CD4-positive, alpha-beta T cell treated with Interleukin-21 for 1 hour (primary cell): Measurements from ENCODE around the gene TSLP.

Source experiments
- DNase-seq: peaks from one replicate; pipeline ENCODE4 v3.0.0-alpha.2; 2020

The TSLP gene

DNA sequence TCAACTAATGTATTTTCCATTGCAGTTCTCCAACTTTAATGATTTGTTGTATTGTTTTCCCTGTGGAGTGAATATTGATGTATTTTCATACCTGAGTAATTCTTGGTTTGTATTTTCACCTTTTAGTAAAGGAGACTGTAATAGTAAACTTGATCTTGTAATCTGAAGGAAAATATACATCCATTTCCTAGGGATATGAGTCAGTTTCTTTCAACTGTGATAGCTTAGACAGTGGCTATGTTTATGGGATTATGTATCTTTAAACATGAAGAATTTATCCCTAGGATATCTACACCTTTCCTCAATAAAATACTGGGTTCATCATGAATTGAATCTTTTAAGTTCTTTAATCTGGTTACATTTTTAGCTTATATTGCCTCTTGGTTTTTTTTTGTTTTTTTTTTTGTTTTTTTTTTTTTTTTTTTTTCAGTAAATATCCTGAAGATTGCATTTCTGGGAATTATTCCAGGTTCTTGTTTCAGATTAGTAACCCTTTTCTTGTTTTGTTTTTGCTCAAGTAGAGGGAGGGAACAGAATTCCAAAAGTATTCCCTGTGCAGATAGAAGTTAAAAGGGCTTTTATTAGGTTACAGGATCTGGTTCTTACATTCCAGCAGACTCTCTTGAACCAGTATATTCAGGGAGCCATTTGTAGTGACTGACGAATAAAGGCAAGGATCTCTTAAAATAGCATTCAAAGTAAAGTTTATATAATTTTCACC lies 27.7 kb downstream of the TSLP start:
- no peak for DNase-seq

DNA sequence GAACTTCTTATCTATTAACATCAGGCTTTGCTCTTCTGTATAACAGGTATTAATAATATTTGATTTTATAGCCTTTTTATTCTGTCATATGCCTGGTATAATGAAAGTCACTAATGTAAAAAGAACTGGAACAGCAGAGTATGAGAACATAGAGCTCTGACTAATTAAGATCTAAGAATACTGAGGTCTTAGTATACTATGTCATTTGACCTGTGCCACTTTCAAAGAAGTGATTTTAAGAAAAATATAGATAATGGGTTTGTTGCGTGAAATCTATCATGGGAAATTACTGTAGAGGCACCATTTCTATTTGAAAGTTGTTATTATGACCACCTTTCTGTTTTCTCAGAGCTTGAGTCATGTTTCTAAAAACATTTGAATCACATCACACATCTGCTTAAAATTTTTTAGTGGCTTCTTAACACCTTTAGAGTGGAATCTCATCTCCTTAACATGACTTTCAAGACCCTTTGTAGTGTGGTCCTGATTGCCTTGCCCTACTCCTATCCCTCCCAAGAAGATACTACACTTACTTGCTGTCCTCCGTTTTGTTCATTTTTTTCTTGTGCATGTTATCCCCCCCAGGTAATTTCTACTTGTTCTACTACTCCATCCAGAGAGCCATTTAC lies 34.9 kb downstream of the TSLP start:
- DNase-seq = no peak

DNA sequence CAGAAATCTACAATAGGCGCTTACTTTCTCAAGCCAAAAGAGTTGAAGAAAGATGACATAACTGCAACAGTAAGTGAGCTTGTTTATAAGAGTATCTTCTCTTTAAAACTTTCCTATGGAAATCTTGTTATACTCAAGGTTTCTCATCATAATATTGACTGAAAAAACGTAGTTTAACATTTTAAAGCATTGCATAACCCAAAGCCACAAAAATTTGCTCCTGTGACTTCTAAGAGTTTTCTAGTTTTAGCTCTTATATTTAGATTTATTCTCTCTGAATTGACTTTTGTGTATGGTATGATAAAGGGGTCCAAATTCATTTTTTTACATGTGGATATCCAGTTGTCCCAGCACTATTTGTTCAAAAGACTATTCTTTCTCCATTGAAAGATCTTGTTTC lies 35.9 kb downstream of the TSLP start:
- no peak for DNase-seq

DNA sequence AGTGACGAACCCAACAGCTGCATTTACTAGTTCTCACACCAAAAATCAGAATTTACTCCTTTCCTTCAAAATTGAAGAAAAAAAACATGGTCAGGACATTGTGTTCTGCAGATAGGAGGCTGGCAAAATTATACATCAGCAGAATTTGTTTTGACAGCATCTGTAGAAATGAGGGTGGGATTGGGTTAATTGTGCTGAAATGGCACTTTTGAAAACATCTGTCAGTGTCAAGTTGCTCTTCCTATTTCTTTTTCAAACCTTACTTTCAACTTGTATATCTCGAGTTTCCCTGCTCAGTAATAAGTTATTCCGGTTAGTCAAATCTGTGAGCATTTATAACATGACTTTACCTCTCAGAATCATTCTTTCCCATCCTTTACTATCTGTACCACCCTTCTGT lies 40.4 kb downstream of the TSLP start:
- no peak for DNase-seq

DNA sequence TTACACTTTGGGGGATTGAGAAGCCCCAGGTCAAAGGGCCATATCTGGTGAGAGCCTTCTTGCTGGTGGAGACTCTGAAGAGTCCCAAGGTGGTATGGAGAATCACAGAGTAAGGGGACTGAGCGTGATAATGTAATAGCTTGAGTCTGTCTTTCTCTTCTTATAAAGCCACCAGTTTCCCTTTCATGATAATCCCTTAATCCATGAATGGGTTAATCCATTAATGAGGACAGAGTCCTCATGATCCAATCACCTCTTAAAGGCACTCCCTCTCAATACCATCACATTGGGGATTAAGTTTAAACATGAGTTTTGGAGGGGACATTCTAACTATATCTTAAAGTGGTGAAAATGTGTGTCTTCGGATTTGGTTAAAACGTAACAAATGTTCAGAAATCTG lies 42.2 kb downstream of the TSLP start:
- no peak for DNase-seq

DNA sequence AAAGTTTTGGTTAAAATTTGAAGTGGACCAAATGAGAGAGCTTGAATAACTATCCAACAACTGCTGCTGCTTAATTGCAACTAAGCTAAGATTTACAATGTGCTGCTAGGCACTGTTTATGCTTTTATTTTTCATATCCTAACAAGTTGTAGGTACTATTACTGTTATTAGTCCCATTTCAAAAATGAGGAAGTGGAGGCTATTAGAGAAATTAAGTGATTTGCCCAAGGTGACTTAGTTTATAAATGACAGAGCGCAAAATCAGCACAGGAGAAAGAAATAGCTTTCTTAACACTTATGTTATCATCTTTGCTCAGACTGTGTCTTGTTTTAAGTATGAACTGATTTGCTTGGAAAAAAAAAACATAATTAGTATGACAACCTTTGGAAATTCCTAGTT lies 43.7 kb downstream of the TSLP start:
- no peak for DNase-seq

DNA sequence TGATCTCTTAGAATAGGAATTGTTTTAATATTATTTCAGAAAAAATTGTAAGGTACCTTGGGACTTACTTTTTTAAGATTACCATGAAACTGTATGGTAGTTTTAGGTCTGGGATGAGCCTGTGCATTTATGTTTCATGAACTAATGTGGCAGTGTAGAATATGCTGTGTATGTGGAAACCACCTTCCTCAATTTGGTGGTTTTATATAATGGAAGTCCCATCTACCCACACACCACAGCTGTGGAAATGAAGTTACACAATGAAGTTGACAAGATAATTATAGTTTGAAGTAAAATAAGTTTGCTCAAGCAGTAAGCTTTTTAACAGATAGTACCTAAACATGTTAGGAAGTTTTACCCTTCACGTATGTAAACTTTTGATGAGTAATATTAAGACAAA lies 45.0 kb downstream of the TSLP start:
- DNase-seq = no peak

DNA sequence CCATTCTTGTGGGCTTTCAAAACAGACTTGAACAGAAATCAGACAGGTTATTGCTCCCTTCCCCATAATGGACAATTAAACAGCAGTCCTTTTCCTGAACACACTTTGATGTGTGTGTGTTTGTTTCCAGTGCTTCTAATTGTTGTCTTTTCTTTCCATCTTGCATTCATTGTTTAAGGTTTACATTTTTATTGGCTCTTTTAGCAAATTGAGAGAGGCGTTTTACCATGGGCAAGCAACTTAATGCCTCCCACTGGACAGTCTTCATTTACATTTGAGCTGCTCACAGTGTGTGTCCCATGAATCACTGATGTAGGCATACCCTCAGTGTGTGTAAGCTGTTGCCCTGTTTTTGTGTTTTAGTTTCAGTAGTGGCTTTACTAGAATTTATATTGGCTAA lies 45.6 kb downstream of the TSLP start:
- DNase-seq = no peak

DNA sequence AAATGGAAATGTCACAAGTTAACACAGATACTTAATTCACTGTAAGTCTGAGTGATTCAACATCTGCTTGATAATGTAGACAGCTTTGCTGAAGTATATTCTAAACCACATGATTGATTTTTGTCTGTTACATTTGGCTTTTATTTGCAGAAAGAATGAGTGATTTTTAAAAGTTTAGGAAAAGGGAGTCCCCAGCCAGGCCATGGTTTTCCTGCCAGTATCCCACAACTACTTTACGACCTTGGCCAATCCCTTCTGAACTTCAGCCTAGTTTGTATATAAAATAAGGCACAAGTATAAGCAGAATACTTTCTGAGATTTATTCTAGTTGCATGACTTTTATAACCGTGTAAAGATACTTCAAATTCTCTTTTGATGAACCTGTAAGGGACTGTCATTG lies 47.7 kb downstream of the TSLP start:
- no peak for DNase-seq

DNA sequence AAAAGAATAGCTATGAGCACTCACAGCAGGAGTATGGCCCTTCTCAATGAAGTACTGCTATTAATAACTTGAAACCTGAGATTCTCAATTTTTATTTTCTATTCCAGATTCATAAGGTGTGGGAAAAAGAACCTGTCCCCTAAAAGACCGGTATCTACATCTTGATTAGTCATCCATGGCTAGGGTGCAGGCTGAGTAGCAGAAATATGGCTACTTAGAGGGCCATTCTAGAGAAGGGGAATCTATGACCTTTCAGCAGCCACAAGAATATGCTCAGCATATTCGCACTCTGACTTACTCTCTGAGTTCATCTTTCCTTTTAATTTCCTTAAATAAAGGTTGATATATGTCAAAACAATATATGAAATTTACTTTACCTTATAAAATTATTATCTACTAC lies 48.3 kb downstream of the TSLP start:
- no peak for DNase-seq

DNA sequence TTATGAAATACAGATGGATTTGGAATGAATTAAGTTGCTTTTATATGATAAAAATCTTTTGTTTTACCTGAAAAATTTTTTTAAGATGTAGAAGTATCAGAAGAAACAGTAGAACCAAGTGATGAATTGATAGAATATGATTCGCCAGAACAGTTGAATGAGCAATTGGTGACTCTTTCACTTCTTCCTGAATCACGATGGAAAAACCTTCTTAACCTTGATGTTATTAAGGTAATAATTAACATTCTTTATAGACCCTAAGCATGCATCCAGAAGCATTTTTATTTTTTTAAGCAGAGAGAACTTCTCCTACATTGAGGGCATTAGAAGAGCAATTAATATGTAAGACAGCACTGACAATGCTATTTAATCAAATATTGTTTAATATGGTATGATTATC lies 49.4 kb downstream of the TSLP start:
- DNase-seq = no peak

DNA sequence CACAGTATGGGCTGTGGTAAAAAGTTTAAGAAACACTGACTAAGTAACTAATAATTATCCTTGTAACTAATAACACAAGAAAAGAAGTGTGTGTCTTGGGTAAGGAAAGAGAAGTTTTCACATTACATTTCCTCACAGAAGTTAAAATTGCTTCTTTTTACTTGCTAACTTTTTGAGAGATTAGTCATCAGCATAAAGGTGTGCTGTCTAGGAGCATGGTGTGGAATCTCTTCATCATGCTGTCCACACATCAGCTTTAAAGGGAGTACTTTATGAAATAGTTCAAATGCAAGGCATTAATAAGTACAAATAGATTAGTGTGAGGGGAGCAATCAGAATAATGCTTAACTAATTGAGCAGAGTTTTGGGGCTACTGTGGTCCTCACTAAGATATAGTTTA lies 50.4 kb downstream of the TSLP start:
- DNase-seq = no peak

DNA sequence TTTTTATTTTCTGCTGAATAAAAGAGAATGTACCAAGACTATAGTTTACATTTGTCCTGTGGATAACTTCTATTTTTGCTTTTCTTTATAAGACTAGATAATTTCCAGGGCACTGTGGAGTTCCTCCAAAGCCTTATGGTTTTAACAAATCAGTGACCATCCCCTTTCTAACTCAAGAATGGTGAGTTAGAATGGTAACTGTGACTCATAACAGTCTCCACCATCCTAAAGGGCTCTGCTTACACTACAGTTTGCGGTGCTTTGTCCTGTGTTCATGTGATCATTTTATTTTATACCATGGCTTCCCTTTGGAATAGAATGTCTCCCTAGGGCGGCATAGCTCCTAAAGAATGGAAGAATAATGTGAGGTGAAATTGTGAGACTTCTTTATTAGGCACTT lies 50.9 kb downstream of the TSLP start:
- DNase-seq = no peak

DNA sequence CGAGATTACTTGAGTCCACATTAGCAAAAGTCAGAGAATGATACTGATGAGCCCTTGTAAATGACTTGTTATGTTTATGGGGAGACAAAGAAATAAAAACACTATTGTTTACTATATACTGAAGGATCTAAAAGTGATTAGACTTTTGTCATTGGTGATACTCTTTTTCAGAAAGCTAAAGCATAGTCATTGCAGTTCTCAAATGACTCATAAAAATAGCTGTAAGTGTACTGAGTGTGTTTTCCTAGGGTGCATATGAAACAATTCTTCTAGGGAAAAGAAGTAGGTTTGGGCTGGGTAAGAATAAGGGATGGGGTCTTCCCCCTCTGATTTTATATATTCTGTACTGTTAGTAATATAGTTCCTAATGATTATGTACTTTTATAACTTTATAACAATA lies 53.3 kb downstream of the TSLP start:
- no peak for DNase-seq

DNA sequence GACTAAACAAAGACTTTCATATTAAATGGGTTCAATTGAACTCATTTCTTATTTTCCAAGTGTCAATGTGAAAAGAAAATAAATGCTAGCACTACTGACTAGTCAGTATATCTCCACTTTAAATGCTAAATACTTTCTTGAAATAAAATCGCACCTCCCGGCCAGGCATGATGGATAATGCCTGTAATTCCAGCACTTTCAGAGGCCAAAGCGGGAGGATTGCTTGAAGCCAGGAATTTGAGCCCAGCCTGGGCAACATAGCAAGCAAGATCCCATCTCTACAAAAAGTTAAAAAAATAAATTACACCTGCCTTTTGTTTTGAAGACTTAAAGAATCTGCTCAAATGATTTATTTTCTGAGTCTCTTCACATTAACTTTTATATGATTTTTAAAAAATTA lies 55.4 kb downstream of the TSLP start:
- no peak for DNase-seq
